ENCODE data around the gene DLX2. TPM values are rescaled to one million over a fixed set of nuclear protein-coding genes. Genes with fewer than 3 reads are reported as not detected.
"Not testable (repeated sequence)": the region's sequence is repeated elsewhere in the genome, so short reads cannot be mapped to it uniquely, and the experiment has no call there.

Gene DLX2
- 9.7 to 11.8 TPM (median 10.7 TPM) in 3 replicates for total RNA-seq

DNA sequence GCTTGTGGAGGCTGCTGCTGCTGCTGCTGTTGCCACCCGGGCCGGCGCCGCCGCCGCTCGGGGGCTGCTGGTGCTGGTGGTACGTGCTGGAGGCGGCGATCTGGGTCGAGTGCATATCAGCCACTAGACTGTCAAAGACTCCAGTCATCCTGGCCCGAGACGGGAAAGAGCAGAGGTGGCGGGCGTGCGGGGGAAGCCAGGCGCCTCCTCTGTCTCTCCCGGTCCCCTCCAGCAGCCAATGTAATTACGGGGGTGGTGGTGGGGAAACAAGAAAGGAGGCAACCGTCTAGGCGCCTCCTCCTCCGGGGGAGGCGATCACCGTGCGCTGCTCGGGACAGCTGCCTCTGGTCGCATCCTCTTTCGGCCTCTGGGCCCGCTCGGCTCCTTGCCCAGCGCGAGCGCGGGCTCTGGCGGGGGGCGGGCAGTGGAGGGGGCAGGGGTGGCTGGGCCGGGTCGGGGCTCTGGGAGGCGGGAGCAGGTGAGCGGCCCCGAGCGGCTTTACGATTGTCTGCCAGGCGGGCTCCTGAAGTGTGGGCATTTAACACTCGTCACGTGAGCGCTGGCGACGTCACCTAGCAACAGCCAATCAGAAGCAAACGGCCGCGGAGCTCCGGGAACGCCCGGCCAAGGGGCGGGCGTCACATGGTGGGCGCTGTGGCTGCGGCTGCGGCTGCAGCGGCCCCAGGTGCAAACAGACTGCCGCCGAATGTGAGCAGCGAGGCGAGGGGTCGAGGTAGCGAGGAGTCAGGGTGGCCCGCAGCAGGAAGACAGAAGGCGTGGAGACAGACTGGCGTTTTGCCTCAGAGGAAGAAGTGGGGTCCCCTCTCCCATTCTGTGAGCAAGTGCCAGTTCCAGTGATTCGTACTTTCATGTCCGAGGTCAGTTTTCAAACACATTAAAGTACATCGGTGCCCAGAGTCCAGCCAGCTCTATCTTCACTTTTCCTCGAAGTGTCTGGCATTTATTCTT, at the start of gene DLX2:
DLX2 (minus strand) TSS at position 510 of the 969 bp plus-strand sequence; CDS start at position 148, 362 bp downstream.
- peak; percentile 85 to 91 for DNase-seq (ENCODE audit: low spot score in 2 of 2, unreplicated experiment in 2 of 2)
- Mint-ChIP-seq H3K9me3 (no peaks in the 10 kb centered on the region), H3K4me3 (peak within 1 kb of the TSS; percentile 75), H3K4me1 (peaks cover 48% of the 10 kb centered on the region), H3K27me3 (ENCODE audit: low read depth) (peaks cover 77% of the 10 kb centered on the region), H3K27ac (peak within 1 kb of the TSS; percentile 95), H3K36me3 (no peaks in the 10 kb centered on the region)
- TF ChIP-seq, protein P1, sequence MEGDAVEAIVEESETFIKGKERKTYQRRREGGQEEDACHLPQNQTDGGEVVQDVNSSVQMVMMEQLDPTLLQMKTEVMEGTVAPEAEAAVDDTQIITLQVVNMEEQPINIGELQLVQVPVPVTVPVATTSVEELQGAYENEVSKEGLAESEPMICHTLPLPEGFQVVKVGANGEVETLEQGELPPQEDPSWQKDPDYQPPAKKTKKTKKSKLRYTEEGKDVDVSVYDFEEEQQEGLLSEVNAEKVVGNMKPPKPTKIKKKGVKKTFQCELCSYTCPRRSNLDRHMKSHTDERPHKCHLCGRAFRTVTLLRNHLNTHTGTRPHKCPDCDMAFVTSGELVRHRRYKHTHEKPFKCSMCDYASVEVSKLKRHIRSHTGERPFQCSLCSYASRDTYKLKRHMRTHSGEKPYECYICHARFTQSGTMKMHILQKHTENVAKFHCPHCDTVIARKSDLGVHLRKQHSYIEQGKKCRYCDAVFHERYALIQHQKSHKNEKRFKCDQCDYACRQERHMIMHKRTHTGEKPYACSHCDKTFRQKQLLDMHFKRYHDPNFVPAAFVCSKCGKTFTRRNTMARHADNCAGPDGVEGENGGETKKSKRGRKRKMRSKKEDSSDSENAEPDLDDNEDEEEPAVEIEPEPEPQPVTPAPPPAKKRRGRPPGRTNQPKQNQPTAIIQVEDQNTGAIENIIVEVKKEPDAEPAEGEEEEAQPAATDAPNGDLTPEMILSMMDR (IDR thresholded peaks at IDR 0.05; ENCODE audit: unreplicated experiment) = no peak

DNA sequence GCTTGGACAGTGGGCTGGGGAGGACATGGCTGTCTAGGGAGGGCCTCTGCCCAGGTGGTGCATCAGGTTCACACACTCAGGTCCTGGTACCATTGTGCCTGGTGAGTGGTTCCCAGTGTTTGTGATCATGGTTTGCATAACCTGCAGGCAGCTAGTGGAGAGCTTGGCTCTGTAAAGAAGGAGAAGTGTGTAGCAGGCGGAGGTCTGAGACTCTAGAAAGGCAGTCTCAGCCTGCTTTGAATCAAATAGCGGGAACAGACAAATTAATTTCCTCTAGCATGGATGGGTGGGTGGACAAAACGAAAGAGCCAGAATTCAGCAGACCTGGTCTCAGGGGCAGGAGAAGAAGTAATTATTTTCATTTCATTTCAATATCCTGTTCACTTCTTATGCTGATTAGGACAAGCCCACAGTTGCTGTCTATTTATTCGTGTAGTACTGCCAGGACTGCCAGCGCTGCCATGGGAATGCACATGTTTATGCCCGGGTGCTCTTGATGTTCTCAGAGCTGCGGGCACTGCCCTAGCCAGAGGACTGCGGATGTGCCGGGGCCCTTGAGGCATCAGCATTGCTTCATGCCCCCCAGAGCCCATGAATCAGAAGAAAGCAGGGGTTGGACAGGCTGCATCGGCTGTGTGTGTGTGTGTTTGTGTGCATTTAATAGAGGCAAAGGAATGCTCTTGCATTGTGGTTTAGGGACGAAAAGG, 45.4 kb upstream of the DLX2 start:
- Mint-ChIP-seq H3K9me3 (peaks cover 15% of the 10 kb centered on the region), H3K36me3 (peaks cover 8% of the 10 kb centered on the region), H3K27ac (no peak overlapping the region)

GRCh38 chr2:172143817-172144216, 41.1 kb upstream of the DLX2 start:
- H3K36me3 Mint-ChIP-seq = no peaks in the 10 kb centered on the region
- no peak for DNase-seq (ENCODE audit: low spot score in 2 of 2, unreplicated experiment in 2 of 2)
- H3K27ac Mint-ChIP-seq = no peak overlapping the region
- H3K4me1 Mint-ChIP-seq = no peaks in the 10 kb centered on the region
- TF ChIP-seq, protein P1 (IDR thresholded peaks at IDR 0.05; ENCODE audit: unreplicated experiment) = no peak
- no peak overlapping the region for H3K4me3 Mint-ChIP-seq
- peaks cover 1% of the 10 kb centered on the region for H3K27me3 Mint-ChIP-seq (ENCODE audit: low read depth)
- H3K9me3 Mint-ChIP-seq = peaks cover 15% of the 10 kb centered on the region

More for the DNA sequence above, 45.4 kb upstream of the DLX2 start:
- Mint-ChIP-seq H3K27me3 (ENCODE audit: low read depth) (peaks cover 1% of the 10 kb centered on the region), H3K4me3 (no peak overlapping the region), H3K4me1 (no peaks in the 10 kb centered on the region)
- DNase-seq (ENCODE audit: low spot score in 2 of 2, unreplicated experiment in 2 of 2) = no peak
- TF ChIP-seq, protein P1 (IDR thresholded peaks at IDR 0.05; ENCODE audit: unreplicated experiment) = no peak

DNA sequence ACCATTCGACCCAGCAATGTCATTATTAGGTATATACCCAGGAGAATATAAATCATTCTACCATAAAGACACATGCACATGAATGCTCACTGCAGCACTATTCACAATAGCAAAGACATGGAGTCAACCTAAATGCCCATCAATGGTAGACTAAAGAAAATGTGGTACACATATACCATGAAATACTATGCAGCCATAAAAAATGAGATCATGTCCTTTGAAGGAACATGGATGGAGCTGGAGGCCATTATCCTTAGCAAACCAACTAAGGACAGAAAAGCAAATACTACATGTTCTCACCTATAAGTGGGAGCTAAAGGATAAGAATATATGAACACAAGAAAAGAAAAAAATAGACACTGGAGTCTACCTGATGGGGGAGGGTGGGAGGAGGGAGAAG, 36.0 kb upstream of the DLX2 start:
- not testable (repeated sequence) for H3K36me3 Mint-ChIP-seq; H3K27ac Mint-ChIP-seq; H3K4me3 Mint-ChIP-seq; H3K4me1 Mint-ChIP-seq; H3K27me3 Mint-ChIP-seq (ENCODE audit: low read depth); DNase-seq (ENCODE audit: low spot score in 2 of 2, unreplicated experiment in 2 of 2)
- H3K9me3 Mint-ChIP-seq = peaks cover 21% of the 10 kb centered on the region

DNA sequence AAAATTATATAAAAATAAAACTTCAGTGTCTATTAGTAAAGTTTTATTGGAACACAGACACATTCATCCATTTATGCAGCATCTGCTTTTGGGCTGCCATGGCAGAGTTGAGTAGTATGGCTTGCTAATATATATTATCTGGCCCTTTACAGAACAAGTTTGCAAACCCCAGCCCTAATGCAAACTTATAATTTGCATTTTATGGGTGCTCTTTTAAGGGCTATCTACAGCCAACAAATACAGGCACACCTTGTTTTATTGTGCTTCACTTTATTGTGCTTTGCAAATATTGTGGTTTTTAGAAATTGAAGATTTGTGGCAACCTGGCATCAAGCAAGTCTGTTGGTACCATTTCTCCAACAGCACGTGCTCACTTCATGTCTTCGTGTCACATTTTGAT, 35.2 kb upstream of the DLX2 start:
- Mint-ChIP-seq H3K4me3 (no peak overlapping the region), H3K4me1 (no peaks in the 10 kb centered on the region), H3K27ac (no peak overlapping the region), H3K27me3 (ENCODE audit: low read depth) (no peaks in the 10 kb centered on the region), H3K9me3 (peaks cover 21% of the 10 kb centered on the region), H3K36me3 (no peaks in the 10 kb centered on the region)
- TF ChIP-seq, protein P1 (IDR thresholded peaks at IDR 0.05; ENCODE audit: unreplicated experiment) = no peak
- DNase-seq (ENCODE audit: low spot score in 2 of 2, unreplicated experiment in 2 of 2) = no peak

DNA sequence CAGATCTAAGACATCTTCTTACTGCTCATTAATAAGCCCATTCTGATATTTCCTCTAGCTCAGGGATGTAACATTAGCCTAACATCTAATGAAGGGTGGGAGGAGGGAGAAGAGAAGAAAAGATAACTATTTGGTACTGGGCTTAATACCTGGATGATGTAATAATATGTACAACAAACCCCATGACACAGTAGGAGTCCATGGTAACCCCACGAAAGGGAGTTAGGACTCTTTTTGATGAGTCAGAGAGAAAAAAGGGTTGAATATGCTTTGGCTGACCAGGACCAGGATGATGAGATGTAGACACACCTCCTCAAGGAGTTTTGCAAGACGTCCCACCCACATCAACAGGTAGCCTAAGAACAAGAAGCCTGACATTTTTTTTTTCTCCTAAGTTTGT, 34.4 kb upstream of the DLX2 start:
- DNase-seq (ENCODE audit: low spot score in 2 of 2, unreplicated experiment in 2 of 2) = no peak
- Mint-ChIP-seq H3K4me1 (no peaks in the 10 kb centered on the region), H3K9me3 (peaks cover 21% of the 10 kb centered on the region), H3K27me3 (ENCODE audit: low read depth) (no peaks in the 10 kb centered on the region), H3K27ac (no peak overlapping the region), H3K36me3 (no peaks in the 10 kb centered on the region), H3K4me3 (no peak overlapping the region)
- TF ChIP-seq, protein P1 (IDR thresholded peaks at IDR 0.05; ENCODE audit: unreplicated experiment) = no peak

Measured in mesothelial cell of epicardium (in vitro differentiated cells).